K562 (cell line): ENCODE measurements around the gene CACNA1C. TPM values are rescaled to one million over a fixed set of nuclear protein-coding genes. Genes with fewer than 3 reads are reported as not detected.

Experiments
- ATAC-seq: fragments of 200-7000 bp; cut with Tn5 transposase; 3 replicates; pipeline ENCODE4 v1.9.1; 2020; ENCODE audit warnings: moderate library complexity
- BruUV-seq: library from RNA; stranded (reverse); fragments of 400-500 nt; replicated peaks from 2 replicates; lab custom pipeline; 2021; lab: Mats Ljungman, UMichigan
- CTCF ChIA-PET: fragments of 300-600 bp; formaldehyde crosslinking; extraction: SDS; loops from one replicate; lab custom pipeline; 2021; ENCODE audit warnings: low intra/inter-chr PET ratio; lab: Yijun Ruan, JAX
- POLR2A ChIA-PET: fragments of 300-600, 350-650 bp; sonication (Branson Sonifier 250); formaldehyde crosslinking; extraction: SDS; loops from one replicate; lab custom pipeline; 2021; ENCODE audit warnings: antibody characterized with exemption, inconsistent platforms; lab: Yijun Ruan, JAX
- DNase-seq, 4 experiments: peaks; one replicate each; pipeline versions ENCODE4 v3.0.0 to v3.0.0-alpha.2; 2011 to 2018; ENCODE audit warnings: low spot score in 3 of 4, mixed read lengths in 3 of 4; ENCODE audit errors: extremely low read depth in 1 of 4
- FAIRE-seq: peaks from 2 replicates; lab custom pipeline; 2011; peaks lifted over from hg19 to GRCh38; lab: Jason Lieb, UNC
- H2AFZ ChIP-seq: 2 replicates; pipeline ENCODE4 v1.6.0; 2011; ENCODE audit warnings: low read depth, low read length, control low read depth, inconsistent platforms
- H3K27ac ChIP-seq: fragments of 200-600 bp; 3 replicates; pipeline ENCODE4 v1.8.0; 2011; ENCODE audit warnings: low read depth, mild to moderate bottlenecking, control low read depth, inconsistent platforms, low read length, moderate library complexity, mixed read lengths; ENCODE audit errors: extremely low read depth
- H3K27me3 ChIP-seq, 2 experiments: fragments of 300-600 bp in 1 of 2; 2 replicates in 1 of 2; 3 replicates in 1 of 2; pipeline versions ENCODE4 v1.6.0 to v1.8.0; 2011; ENCODE audit warnings: inconsistent platforms in 2 of 2, low read length in 2 of 2, mild to moderate bottlenecking in 1 of 2, mixed read lengths in 1 of 2, moderate library complexity in 1 of 2; ENCODE audit not compliant: control insufficient read depth in 2 of 2, insufficient read depth in 2 of 2
- H3K36me3 ChIP-seq: fragments of 300-600 bp; 3 replicates; pipeline ENCODE4 v1.8.0; 2011; ENCODE audit warnings: mild to moderate bottlenecking, low read length, inconsistent platforms; ENCODE audit not compliant: control insufficient read depth, insufficient read depth
- H3K4me1 ChIP-seq, 2 experiments: fragments of 200-600 bp in 1 of 2; replicated peaks in 1 of 2; 2 replicates in 1 of 2; 3 replicates in 1 of 2; pipeline versions ENCODE4 v1.5.1 to v1.8.0; 2011; ENCODE audit warnings: inconsistent platforms in 2 of 2, low read length in 2 of 2, mild to moderate bottlenecking in 1 of 2, mixed read lengths in 1 of 2, moderate library complexity in 1 of 2; ENCODE audit not compliant: control insufficient read depth in 2 of 2, insufficient read depth in 2 of 2
- H3K4me2 ChIP-seq: 2 replicates; pipeline ENCODE4 v1.6.1; 2011; ENCODE audit warnings: low read length, control low read depth, inconsistent platforms, mixed read lengths; ENCODE audit not compliant: insufficient read depth
- H3K4me3 ChIP-seq: fragments of 200-600 bp; sonication (generic), shearing (Covaris generic); 2 replicates; pipeline ENCODE4 v1.5.1; 2016; ENCODE audit warnings: control low read depth, inconsistent platforms
- H3K79me2 ChIP-seq: fragments of 200-600 bp; 3 replicates; pipeline ENCODE4 v1.8.0; 2011; ENCODE audit warnings: low read length, inconsistent platforms; ENCODE audit not compliant: control insufficient read depth, insufficient read depth
- H3K9ac ChIP-seq, 2 experiments: 2 replicates each; pipeline versions ENCODE4 v1.6.0 to v1.6.1; 2011; ENCODE audit warnings: low read depth in 2 of 2, low read length in 2 of 2, control low read depth in 1 of 2, inconsistent platforms in 1 of 2, mild to moderate bottlenecking in 1 of 2, mixed read lengths in 1 of 2; ENCODE audit not compliant: insufficient read depth in 1 of 2
- H3K9me1 ChIP-seq: one replicate; pipeline ENCODE4 v1.6.0; 2011; ENCODE audit warnings: inconsistent platforms, mild to moderate bottlenecking, low read length, moderate library complexity; ENCODE audit not compliant: control insufficient read depth, insufficient read depth
- H3K9me3 ChIP-seq: replicated peaks from 2 replicates; pipeline ENCODE4 v1.5.1; 2011; ENCODE audit warnings: low read depth, low read length, inconsistent platforms; ENCODE audit not compliant: control insufficient read depth, insufficient read depth
- H4K20me1 ChIP-seq: replicated peaks from 2 replicates; pipeline ENCODE4 v1.6.1; 2011; ENCODE audit warnings: low read length, inconsistent platforms, mixed read lengths; ENCODE audit not compliant: control insufficient read depth, insufficient read depth
- CBX1 ChIP-seq: sonication (generic); IDR thresholded peaks from 2 replicates; pipeline ENCODE4 v1.6.1; 2016; ENCODE audit warnings: antibody characterized with exemption, low read depth, mild to moderate bottlenecking
- ESRRB ChIP-seq: fragments of 250-450 bp; sonication (Bioruptor Pico); IDR thresholded peaks from 2 replicates; pipeline ENCODE4 v1.5.0; 2020; ENCODE audit warnings: mild to moderate bottlenecking, moderate library complexity, borderline replicate concordance
- GATAD2B ChIP-seq: fragments of 450-650 bp; IDR thresholded peaks from 2 replicates; pipeline ENCODE4 v1.6.1; 2017; ENCODE audit warnings: mild to moderate bottlenecking, borderline replicate concordance
- NBN ChIP-seq: fragments of 450-650 bp; IDR thresholded peaks from 2 replicates; pipeline ENCODE4 v1.6.1; 2016; ENCODE audit warnings: low read depth, mild to moderate bottlenecking
- SMAD3 ChIP-seq: fragments of 450-650 bp; formaldehyde crosslinking; conservative IDR thresholded peaks from 2 replicates; pipeline ENCODE4 v1.4.0; 2020; ENCODE audit warnings: mild to moderate bottlenecking
- SP2 ChIP-seq: IDR thresholded peaks from 2 replicates; pipeline ENCODE4 v1.6.1; 2011; ENCODE audit warnings: mild to moderate bottlenecking, low read depth, low read length, moderate library complexity; ENCODE audit not compliant: poor library complexity, severe bottlenecking; ENCODE audit errors: extremely low read depth
- TOE1 ChIP-seq, 2 experiments: fragments of 450-650 bp in 1 of 2; sonication (generic) in 1 of 2; formaldehyde crosslinking in 1 of 2; IDR thresholded peaks; 2 replicates each; pipeline versions ENCODE4 v1.7.1 to v1.8.0; 2016 to 2022; ENCODE audit warnings: borderline replicate concordance in 2 of 2, mild to moderate bottlenecking in 2 of 2, antibody characterized with exemption in 1 of 2, inconsistent platforms in 1 of 2, low read depth in 1 of 2, missing genetic modification reagents in 1 of 2, moderate library complexity in 1 of 2
- ZBTB1 ChIP-seq: sonication (generic); formaldehyde crosslinking; IDR thresholded peaks from 2 replicates; pipeline ENCODE4 v1.8.1; 2023; ENCODE audit warnings: missing genetic modification reagents, low read depth, mild to moderate bottlenecking, borderline replicate concordance
- ZBTB26 ChIP-seq: fragments of 450-650 bp; formaldehyde crosslinking; IDR thresholded peaks from 2 replicates; pipeline ENCODE4 v1.4.0; 2022; ENCODE audit warnings: missing genetic modification characterization
- ZC3H11A ChIP-seq: IDR thresholded peaks from 2 replicates; pipeline ENCODE4 v1.6.1; 2012; ENCODE audit warnings: low read depth, low read length, improper control_type of control experiment
- ZNF449 ChIP-seq: fragments of 250-450 bp; sonication (Bioruptor Pico); IDR thresholded peaks from 2 replicates; pipeline ENCODE4 v1.8.0; 2022; ENCODE audit warnings: moderate library complexity, mild to moderate bottlenecking, inconsistent platforms
- ZNF583 ChIP-seq: fragments of 250-450 bp; sonication (Bioruptor Pico); IDR thresholded peaks from 2 replicates; pipeline ENCODE4 v1.4.0; 2020
- ZNF695 ChIP-seq: fragments of 450-650 bp; formaldehyde crosslinking; IDR thresholded peaks from 2 replicates; pipeline ENCODE4 v1.4.0; 2020; ENCODE audit warnings: mild to moderate bottlenecking, moderate library complexity
- WGBS: fragments of 100-300 bp; shearing (Covaris generic); methylation state at CpG from one replicate; pipeline ENCODE4 v1.1.6; 2016; ENCODE audit warnings: low coverage, mixed read lengths; ENCODE audit not compliant: insufficient coverage; ENCODE audit errors: missing lambda C conversion rate; 5-methylcytosine and 5-hydroxymethylcytosine counted together
- in situ Hi-C: fragments of 300-500 bp; cut with MboI; formaldehyde crosslinking; loops from 4 replicates; pipeline ENCODE4 v1.15.0; 2018; ENCODE audit warnings: inconsistent platforms, mixed read lengths
- intact Hi-C: fragments of 100-400 bp; cut with micrococcal nuclease; formaldehyde crosslinking; loops from 2 replicates; pipeline ENCODE4 v1.14.2; 2022
- polyA plus RNA-seq, 8 experiments: library from polyadenylated mRNA; depleted of rRNA in 4 of 8; stranded (reverse) in 5 of 8; unstranded in 3 of 8; fragments of >200 nt; fragmentation: Nextera tagmentation in 2 of 8; fragmentation: Illumina TruSeq in 1 of 8; extraction: Ambion mirVana in 2 of 8; extraction: Trizol in 1 of 8; gene quantifications; 2 replicates each; pipeline versions ENCODE4 v1.2.1 to v1.2.3, GENCODE V29; 2011 to 2014; ENCODE audit warnings: inconsistent platforms in 1 of 8, missing spikeins in 1 of 8
- total RNA-seq, 7 experiments: library from RNA; depleted of rRNA in 6 of 7; stranded (reverse); fragments of >200 nt in 6 of 7; fragmentation: Illumina TruSeq in 2 of 7; extraction: Trizol in 2 of 7; gene quantifications; 2 replicates each; pipeline versions ENCODE4 v1.2.1 to v1.2.3, GENCODE V29; 2011 to 2021; ENCODE audit warnings: low replicate concordance in 1 of 7
- TF ChIP-seq, protein P1 (sequence below): sonication (generic); formaldehyde crosslinking; IDR thresholded peaks from 2 replicates; pipeline ENCODE4 v1.8.0; 2022; ENCODE audit warnings: missing genetic modification reagents, mild to moderate bottlenecking, borderline replicate concordance

CACNA1C gene
- total and polyA plus RNA-seq, 9 of the 15 experiments (the other 6 are each of a cell fraction or from before 2014, with no cell fraction given) = not detected

DNA sequence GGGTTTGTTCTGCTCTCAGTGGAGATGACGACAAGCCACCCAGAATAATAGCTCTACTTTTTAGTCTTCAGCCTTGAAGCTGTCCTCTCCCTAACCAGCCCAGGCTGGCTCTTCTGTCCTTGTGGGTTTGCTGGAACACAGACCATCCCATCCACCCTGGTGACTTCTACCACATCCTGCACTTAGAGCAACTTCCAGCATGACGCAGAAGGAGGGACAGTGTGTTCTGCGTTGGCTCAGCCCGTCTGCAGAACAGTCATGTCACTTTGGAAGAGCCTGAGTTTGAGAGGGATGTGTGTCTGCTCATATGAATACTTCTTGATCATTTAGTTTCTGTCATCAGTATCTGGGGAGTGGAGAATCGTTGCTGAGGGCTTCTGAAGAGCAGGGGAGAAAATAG, 198.0 kb downstream of the CACNA1C start:
- Histone ChIP-seq H3K4me1 (no peaks in the 10 kb centered on the region), H2AFZ (no peak overlapping the region), H3K36me3 (no peaks in the 10 kb centered on the region), H3K27ac (no peak overlapping the region), H3K27me3 (peaks cover 3 to 21% of the 10 kb centered on the region in 2 experiments; a peak in 2 of 5 replicates), H3K4me3 (no peak overlapping the region), H4K20me1 (no peaks in the 10 kb centered on the region), H3K4me2 (no peak overlapping the region), H3K9ac (no peak overlapping the region), H3K9me3 (peaks cover 3% of the 10 kb centered on the region), H3K79me2 (no peaks in the 10 kb centered on the region), H3K9me1 (no peaks in the 10 kb centered on the region)
- no peak for ATAC-seq
- no TSS peak for BruUV-seq
- no peak for FAIRE-seq
- ChIA-PET CTCF (no interaction called here), POLR2A (no interaction called here)
- no peak for DNase-seq
- in situ Hi-C loops (no loop called here), intact Hi-C loops (no loop called here)
- no peak for TF ChIP-seq CBX1
- no peak for TF ChIP-seq TOE1 (IDR thresholded peaks at IDR 0.05; ENCODE audit: borderline replicate concordance)
- no peak for TF ChIP-seq TOE1 (CRISPR knock-in tag; IDR thresholded peaks at IDR 0.05; ENCODE audit: borderline replicate concordance, low read depth)
- no peak for TF ChIP-seq ZBTB26 (CRISPR knock-in tag)
- TF ChIP-seq, protein P1, sequence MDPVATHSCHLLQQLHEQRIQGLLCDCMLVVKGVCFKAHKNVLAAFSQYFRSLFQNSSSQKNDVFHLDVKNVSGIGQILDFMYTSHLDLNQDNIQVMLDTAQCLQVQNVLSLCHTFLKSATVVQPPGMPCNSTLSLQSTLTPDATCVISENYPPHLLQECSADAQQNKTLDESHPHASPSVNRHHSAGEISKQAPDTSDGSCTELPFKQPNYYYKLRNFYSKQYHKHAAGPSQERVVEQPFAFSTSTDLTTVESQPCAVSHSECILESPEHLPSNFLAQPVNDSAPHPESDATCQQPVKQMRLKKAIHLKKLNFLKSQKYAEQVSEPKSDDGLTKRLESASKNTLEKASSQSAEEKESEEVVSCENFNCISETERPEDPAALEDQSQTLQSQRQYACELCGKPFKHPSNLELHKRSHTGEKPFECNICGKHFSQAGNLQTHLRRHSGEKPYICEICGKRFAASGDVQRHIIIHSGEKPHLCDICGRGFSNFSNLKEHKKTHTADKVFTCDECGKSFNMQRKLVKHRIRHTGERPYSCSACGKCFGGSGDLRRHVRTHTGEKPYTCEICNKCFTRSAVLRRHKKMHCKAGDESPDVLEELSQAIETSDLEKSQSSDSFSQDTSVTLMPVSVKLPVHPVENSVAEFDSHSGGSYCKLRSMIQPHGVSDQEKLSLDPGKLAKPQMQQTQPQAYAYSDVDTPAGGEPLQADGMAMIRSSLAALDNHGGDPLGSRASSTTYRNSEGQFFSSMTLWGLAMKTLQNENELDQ (CRISPR knock-in tag) = no peak
- TF ChIP-seq SP2 = no peak
- no peak for TF ChIP-seq GATAD2B
- TF ChIP-seq ZBTB1 (CRISPR knock-in tag) = no peak
- TF ChIP-seq NBN = no peak
- TF ChIP-seq ZC3H11A = no peak
- TF ChIP-seq SMAD3 (CRISPR knock-in tag) = no peak
- TF ChIP-seq ZNF583 (CRISPR knock-in tag) = no peak
- no peak for TF ChIP-seq ESRRB (CRISPR knock-in tag)
- no peak for TF ChIP-seq ZNF695 (CRISPR knock-in tag)
- no peak for TF ChIP-seq ZNF449 (CRISPR knock-in tag)
- 0% methylated on average over 5 of the region's 5 CpGs for WGBS
